Activated B cell treated with CpG ODN at 0.5 μM for 24 hours (primary cell): ENCODE results near the gene CFAP61. TPM values are rescaled to one million over a fixed set of nuclear protein-coding genes. Genes with fewer than 3 reads are reported as not detected.

Source experiments
- ATAC-seq: fragments of 200-7000 bp; cut with Tn5 transposase; one replicate; pipeline ENCODE4 v1.10.0; 2021; ENCODE audit warnings: low read depth, mild to moderate bottlenecking, moderate library complexity
- CTCF ChIA-PET: fragments of 350-600 bp; sonication (Branson Sonifier 250); formaldehyde crosslinking; loops from one replicate; lab custom pipeline; 2021; ENCODE audit warnings: antibody characterized with exemption; lab: Charles Lee
- POLR2A ChIA-PET: fragments of 350-600 bp; sonication (Branson Sonifier 250); formaldehyde crosslinking; loops from one replicate; lab custom pipeline; 2021; ENCODE audit warnings: antibody characterized with exemption; lab: Charles Lee
- DNase-seq: peaks from one replicate; pipeline ENCODE4 v3.0.0; 2022
- H3K27ac Mint-ChIP-seq: one replicate; pipeline ENCODE4 v1.8.0; 2020; ENCODE audit warnings: mixed read lengths
- H3K27me3 Mint-ChIP-seq: one replicate; pipeline ENCODE4 v1.8.0; 2021; ENCODE audit warnings: mixed read lengths
- H3K36me3 Mint-ChIP-seq: one replicate; pipeline ENCODE4 v1.8.0; 2021; ENCODE audit warnings: low read depth, mixed read lengths
- H3K4me1 Mint-ChIP-seq: one replicate; pipeline ENCODE4 v1.8.0; 2021; ENCODE audit warnings: mixed read lengths
- H3K4me3 Mint-ChIP-seq: one replicate; pipeline ENCODE4 v1.8.0; 2020; ENCODE audit warnings: mild to moderate bottlenecking, mixed read lengths
- H3K9me3 Mint-ChIP-seq: one replicate; pipeline ENCODE4 v1.8.0; 2020; ENCODE audit warnings: mixed read lengths
- CTCF ChIP-seq: fragments of 200-600 bp; IDR thresholded peaks from one replicate; pipeline ENCODE4 v1.8.0; 2022; ENCODE audit warnings: antibody characterized with exemption, mild to moderate bottlenecking
- intact Hi-C: fragments of 100-400 bp; cut with micrococcal nuclease; formaldehyde crosslinking; loops from one replicate; pipeline ENCODE4 v1.15.1; 2024
- total RNA-seq: library from RNA; stranded (reverse); gene quantifications from 2 replicates; pipeline ENCODE4 v1.2.3, GENCODE V29; 2022

The CFAP61 gene
- total RNA-seq, 1 donor from 2014 or later: not detected

- no peaks in the 10 kb centered on the region for H3K36me3 Mint-ChIP-seq
- intact Hi-C loops: no loop called here
- no peak for TF ChIP-seq CTCF
- peaks cover 5% of the 10 kb centered on the region for H3K27me3 Mint-ChIP-seq
- CTCF ChIA-PET: no interaction called here
- ATAC-seq: no peak
- H3K9me3 Mint-ChIP-seq: no peaks in the 10 kb centered on the region
- DNase-seq: no peak
- POLR2A ChIA-PET: no interaction called here
- H3K27ac Mint-ChIP-seq: no peak overlapping the region
- H3K4me3 Mint-ChIP-seq: no peak overlapping the region
- no peaks in the 10 kb centered on the region for H3K4me1 Mint-ChIP-seq
Measured at GRCh38 chr20:20195021-20195705, 142.8 kb downstream of the CFAP61 start.

GRCh38 chr20:20196610-20197009, 144.3 kb downstream of the CFAP61 start:
- Mint-ChIP-seq H3K36me3 (no peaks in the 10 kb centered on the region), H3K27me3 (peaks cover 5% of the 10 kb centered on the region)

GRCh38 chr20:20198011-20198410, 145.7 kb downstream of the CFAP61 start:
- intact Hi-C loops: no loop called here
- ATAC-seq (no peak), DNase-seq (no peak)
- Mint-ChIP-seq H3K4me1 (peaks cover 4% of the 10 kb centered on the region), H3K27me3 (peaks cover 5% of the 10 kb centered on the region), H3K36me3 (no peaks in the 10 kb centered on the region), H3K4me3 (no peak overlapping the region), H3K9me3 (no peaks in the 10 kb centered on the region), H3K27ac (no peak overlapping the region)
- CTCF ChIA-PET: no interaction called here
- POLR2A ChIA-PET: no interaction called here
- TF ChIP-seq CTCF: no peak

More at GRCh38 chr20:20196610-20197009, 144.3 kb downstream of the CFAP61 start:
- intact Hi-C loops: no loop called here
- peaks cover 4% of the 10 kb centered on the region for H3K4me1 Mint-ChIP-seq
- ChIA-PET CTCF (no interaction called here), POLR2A (no interaction called here)
- no peak for DNase-seq
- no peak overlapping the region for H3K27ac Mint-ChIP-seq
- no peak overlapping the region for H3K4me3 Mint-ChIP-seq
- no peak for ATAC-seq
- H3K9me3 Mint-ChIP-seq: no peaks in the 10 kb centered on the region
- TF ChIP-seq CTCF: no peak

GRCh38 chr20:20199361-20200160, 147.2 kb downstream of the CFAP61 start:
- CTCF ChIA-PET: no interaction called here
- DNase-seq (no peak), ATAC-seq (no peak)
- Mint-ChIP-seq H3K27ac (no peak overlapping the region), H3K4me1 (peaks cover 4% of the 10 kb centered on the region), H3K9me3 (no peaks in the 10 kb centered on the region), H3K4me3 (no peak overlapping the region), H3K27me3 (no peaks in the 10 kb centered on the region), H3K36me3 (no peaks in the 10 kb centered on the region)
- intact Hi-C loops: no loop called here
- no peak for TF ChIP-seq CTCF
- POLR2A ChIA-PET: no interaction called here

GRCh38 chr20:20201124-20201523, 148.8 kb downstream of the CFAP61 start:
- Mint-ChIP-seq H3K27me3 (no peaks in the 10 kb centered on the region), H3K4me1 (peaks cover 4% of the 10 kb centered on the region), H3K36me3 (no peaks in the 10 kb centered on the region), H3K9me3 (no peaks in the 10 kb centered on the region), H3K4me3 (no peak overlapping the region), H3K27ac (no peak overlapping the region)
- ATAC-seq (no peak), DNase-seq (no peak)
- intact Hi-C loops: no loop called here
- ChIA-PET POLR2A (no interaction called here), CTCF (no interaction called here)
- no peak for TF ChIP-seq CTCF
